Fibroblast of skin of scalp (primary cell): Measurements from ENCODE around the gene GUCY1A2. TPM values are rescaled to one million over a fixed set of nuclear protein-coding genes. Genes with fewer than 3 reads are reported as not detected.
A peak's percentile ranks its signal among the peaks of the same experiment; 100 is the strongest.
"Not testable (repeated sequence)": the region's sequence is repeated elsewhere in the genome, so short reads cannot be mapped to it uniquely, and the experiment has no call there.

Experiments used
- DNase-seq: peaks from one replicate; pipeline ENCODE4 v3.0.0-alpha.2; 2013
- polyA plus RNA-seq, 2 experiments: library from polyadenylated mRNA; unstranded; fragments of 120-200 nt; gene quantifications; one replicate each; pipeline ENCODE4 v1.2.1, GENCODE V29; 2013; ENCODE audit not compliant: insufficient read length in 2 of 2

The GUCY1A2 gene, protein sequence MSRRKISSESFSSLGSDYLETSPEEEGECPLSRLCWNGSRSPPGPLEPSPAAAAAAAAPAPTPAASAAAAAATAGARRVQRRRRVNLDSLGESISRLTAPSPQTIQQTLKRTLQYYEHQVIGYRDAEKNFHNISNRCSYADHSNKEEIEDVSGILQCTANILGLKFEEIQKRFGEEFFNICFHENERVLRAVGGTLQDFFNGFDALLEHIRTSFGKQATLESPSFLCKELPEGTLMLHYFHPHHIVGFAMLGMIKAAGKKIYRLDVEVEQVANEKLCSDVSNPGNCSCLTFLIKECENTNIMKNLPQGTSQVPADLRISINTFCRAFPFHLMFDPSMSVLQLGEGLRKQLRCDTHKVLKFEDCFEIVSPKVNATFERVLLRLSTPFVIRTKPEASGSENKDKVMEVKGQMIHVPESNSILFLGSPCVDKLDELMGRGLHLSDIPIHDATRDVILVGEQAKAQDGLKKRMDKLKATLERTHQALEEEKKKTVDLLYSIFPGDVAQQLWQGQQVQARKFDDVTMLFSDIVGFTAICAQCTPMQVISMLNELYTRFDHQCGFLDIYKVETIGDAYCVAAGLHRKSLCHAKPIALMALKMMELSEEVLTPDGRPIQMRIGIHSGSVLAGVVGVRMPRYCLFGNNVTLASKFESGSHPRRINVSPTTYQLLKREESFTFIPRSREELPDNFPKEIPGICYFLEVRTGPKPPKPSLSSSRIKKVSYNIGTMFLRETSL
- 0.99 TPM for polyA plus RNA-seq (2013, experiment 1 of 2; ENCODE audit: insufficient read length)
- polyA plus RNA-seq (2013, experiment 2 of 2; ENCODE audit: insufficient read length), result 1.4 TPM

GRCh38 chr11:107018219-107018901 lies at the start of gene GUCY1A2:
GUCY1A2 (minus strand) TSS chr11:107018476; CDS start chr11:107018055, 421 bp downstream.
- peak; percentile 46 for DNase-seq

GRCh38 chr11:107054391-107054790 lies 36.1 kb upstream of the GUCY1A2 start:
- no peak for DNase-seq

- DNase-seq, result not testable (repeated sequence)
These were observed 33.1 kb upstream of the GUCY1A2 start for GRCh38 chr11:107051332-107051731.

DNA sequence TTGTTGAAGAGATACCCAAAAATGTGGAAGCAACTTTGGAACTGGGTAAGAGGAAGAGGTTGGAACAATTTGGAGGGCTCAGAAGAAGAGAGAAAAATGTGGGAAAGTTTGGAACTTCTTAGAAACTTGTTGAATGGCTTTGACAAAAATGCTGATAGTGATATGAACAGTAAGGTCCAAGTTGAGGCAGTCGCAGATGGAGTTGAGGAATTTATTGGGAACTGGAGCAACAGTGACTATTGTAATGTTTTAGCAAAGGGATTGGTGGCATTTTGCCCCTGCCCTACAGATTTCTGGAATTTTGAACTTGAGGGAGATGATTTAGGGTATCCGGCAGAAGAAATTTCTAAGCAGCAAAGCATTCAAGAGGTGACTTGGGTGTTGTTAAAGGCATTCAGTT lies 32.6 kb upstream of the GUCY1A2 start:
- not testable (repeated sequence) for DNase-seq

DNA sequence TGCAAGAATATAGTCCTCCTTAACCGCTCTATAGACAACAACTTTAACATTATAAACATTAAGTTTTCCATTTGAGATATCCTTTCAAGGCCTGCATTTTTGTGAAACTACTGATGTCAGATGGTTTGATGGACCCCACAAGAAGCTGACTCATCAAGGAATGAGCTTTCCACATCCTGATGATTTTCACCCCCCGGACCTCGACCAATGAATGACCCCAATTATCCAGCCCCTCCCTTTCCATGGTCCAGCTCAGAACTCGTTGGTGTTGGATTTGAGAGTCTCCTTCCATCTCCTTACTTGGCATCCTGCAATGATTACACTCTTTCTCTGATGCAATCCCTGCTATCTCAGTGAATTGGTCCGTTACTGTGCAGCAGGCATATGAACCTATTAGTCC lies 31.8 kb upstream of the GUCY1A2 start:
- peak; percentile 55 for DNase-seq

DNA sequence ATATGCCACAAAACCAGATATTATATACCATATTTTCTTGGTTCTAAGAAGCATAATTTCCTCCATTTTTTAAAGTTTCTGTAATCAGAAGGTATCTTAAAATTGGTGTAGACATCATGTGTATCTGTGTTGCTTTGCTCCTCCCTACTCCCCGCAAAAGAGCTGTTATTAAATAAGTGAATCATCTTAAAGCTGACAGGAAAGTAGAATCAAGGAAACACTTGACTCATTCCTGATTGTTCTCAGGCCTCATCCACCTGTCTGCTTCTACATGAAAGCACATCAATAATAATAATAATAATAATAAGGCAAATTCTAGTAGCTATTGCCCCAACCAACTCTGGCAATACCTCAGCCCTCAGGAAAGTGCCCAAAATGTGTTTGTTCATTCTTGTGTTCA lies 26.2 kb upstream of the GUCY1A2 start:
- DNase-seq, result no peak

DNA sequence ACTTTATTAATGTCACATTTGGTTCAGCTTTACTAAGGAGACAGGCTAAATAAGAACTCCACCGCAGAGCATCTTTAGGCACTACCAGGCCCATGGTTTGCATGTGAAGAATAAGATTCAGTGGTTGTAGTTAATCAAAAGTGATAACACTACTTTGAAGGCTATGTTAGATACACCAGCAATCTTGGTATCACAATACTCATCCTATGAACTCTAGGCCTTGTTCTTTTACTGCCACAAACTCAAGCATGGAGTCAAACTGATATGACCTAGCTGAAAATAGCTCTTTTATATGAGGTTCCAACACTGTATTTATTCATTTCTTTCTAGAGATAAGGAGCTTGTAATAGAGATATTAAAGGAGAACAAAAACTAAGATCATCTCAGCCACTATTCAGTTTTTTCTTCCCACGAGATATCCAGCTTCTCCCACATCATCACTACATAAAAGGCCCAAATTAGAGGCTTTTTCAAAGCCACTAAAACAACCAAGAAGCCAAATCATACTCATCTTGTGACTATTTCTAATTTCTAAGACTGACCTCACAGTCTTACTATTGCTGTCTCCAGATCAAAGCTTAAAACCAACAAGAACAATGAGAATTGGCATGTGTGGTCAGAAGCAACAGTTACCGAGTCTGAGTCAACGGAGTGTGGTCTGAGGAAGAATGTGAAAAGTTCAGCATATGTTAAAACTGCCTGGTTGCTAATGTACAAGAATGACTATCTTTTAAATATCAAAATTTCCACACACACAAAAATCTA lies 25.1 kb upstream of the GUCY1A2 start:
- peak; percentile 97 for DNase-seq

DNA sequence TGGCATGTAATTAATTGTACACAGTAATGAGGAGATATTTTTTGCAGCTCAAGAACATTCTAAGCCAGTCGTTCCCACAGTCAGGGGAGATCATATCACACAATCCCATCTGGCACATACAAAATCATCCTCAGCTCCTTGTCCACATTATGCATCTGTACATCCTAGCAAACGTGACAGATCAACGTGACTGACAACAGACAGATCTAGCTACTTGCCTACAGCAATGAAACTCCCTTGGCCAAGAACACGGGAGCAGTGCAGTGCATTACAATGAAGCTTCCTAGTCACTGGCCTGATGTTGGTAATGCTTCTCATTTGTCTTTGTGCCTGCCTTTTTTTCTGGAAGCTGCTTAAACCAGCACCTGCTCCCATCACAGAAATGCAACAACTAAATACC lies 24.5 kb upstream of the GUCY1A2 start:
- DNase-seq, result no peak

DNA sequence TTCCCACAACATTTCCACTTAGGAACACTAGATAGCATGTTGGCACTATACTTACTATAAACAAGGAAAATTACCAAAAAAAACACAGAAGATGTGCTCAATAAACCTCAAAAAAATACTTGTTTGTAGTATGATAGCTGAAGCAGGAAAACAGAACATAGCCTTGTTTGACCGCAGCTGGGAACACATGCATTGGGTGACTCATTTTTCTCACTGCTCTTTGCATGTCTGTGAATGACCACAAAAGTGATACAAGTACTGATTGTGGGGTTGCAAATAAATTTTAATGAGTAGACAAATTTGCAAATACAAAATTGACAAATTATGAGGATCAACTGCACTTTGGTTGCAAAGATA lies 22.8 kb upstream of the GUCY1A2 start:
- peak; percentile 62 for DNase-seq

GRCh38 chr11:107040433-107041087 lies 22.3 kb upstream of the GUCY1A2 start:
- no peak for DNase-seq

DNA sequence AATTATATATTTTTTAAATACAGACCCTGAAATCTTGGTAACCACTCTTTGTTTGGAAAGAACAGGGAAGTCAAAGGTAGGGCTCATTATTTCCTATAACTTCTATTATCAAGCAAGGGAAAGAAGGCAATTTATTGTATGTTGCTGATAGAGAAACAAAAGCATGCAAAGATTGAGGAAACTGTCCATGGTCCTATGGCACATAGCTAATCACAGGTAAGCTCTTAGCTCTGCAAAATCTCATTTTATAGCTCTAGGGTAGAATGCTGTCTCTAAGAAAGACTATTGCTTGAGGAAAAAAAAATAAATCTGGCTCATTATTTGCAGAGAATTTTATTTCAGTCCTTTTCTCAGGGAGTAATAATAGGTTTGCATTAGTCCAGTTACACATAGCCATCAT lies 7.4 kb upstream of the GUCY1A2 start:
- no peak for DNase-seq

- DNase-seq, result no peak
These were observed 2.3 kb upstream of the GUCY1A2 start for GRCh38 chr11:107020594-107020993.

DNA sequence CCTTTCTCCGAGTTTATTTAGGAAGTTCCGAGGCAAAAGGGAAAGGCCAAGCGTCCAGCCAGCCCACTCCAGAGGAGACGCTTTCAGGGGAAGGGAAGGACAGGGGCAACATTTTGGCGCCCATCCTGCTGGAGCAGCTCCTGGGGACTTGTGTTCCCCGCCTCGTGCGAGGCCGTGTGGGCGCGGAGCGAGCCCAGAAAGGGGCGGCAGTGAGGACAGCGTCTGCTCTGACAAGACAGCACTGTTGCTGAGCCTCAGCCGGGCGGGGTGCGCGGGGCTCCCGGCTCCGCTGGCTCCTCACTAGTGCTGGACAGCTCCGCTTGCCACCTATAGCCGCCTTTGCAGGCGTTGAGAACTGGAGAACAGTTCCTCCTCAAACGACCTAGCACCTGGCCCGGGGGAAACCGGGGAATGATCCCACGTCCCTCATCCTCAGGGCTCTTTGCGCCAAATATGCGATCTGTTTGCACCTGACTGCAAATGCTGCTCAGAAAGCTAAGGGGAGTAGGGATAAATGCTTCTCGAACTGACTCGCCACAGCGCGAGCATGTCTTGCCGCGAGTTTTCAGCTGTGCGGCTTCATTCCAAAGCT lies 722 bp upstream of the GUCY1A2 start:
- DNase-seq, result peak; percentile 78

- peak; percentile 72 for DNase-seq
These were observed 650 bp downstream of the GUCY1A2 start for GRCh38 chr11:107017433-107018218.

- no peak for DNase-seq
These were observed 1.2 kb downstream of the GUCY1A2 start for GRCh38 chr11:107017104-107017432.

DNA sequence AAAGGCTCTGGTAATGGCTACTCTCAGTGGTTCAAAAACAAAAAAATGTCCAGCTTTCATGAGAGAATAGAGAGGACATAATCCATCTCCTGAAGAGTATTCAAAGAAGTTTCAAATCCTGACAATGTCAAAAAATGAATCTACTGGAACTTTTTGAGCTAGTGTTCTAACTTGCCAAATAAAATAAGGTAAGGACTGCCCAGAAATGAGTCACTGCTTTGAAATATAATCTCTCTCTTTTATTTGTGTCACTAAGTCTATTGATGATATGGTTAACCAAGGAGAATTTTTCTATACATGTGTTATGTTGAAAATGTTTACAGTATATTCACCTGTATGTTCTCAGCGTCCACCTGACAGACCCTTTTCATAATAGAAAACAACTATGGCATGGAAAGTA lies 3.4 kb downstream of the GUCY1A2 start:
- no peak for DNase-seq

DNA sequence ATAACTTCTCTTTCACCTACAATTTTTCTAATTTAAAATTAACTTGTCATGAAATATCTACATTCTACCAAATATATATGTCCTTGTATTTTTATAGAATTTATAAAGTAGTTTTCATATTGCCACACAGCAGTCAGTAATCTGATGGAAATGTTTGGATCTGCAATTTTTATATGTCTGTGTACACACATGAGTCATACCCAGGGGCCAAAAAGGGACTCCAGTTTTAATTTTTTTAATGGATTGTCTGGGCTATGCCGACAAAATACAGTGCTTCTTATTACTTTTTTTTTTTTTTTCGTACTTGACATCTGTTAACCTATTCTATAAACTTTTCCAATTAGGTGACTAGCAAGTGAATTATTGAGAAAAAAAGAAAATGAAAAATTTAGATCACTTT lies 6.3 kb downstream of the GUCY1A2 start:
- DNase-seq, result no peak

DNA sequence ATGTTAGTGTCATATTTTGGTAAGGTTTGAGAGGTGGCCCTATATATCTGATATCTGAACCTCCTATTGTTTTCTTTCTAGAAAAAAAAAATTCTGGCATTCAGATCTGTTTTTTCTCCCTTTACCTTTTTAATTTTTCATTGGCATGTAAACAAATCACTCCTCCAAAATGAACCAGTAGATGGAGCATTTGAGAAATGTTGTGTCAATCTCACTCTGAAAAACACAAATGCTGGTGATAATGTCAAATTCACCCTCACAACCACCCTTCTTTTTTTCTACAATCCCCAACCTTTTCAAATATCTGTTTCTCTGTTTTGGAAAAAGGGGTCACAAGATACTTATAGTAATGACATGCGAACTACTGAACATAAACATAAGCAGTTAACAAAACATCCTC lies 9.1 kb downstream of the GUCY1A2 start:
- no peak for DNase-seq

GRCh38 chr11:107006076-107006833 lies 12.0 kb downstream of the GUCY1A2 start:
- no peak for DNase-seq

DNA sequence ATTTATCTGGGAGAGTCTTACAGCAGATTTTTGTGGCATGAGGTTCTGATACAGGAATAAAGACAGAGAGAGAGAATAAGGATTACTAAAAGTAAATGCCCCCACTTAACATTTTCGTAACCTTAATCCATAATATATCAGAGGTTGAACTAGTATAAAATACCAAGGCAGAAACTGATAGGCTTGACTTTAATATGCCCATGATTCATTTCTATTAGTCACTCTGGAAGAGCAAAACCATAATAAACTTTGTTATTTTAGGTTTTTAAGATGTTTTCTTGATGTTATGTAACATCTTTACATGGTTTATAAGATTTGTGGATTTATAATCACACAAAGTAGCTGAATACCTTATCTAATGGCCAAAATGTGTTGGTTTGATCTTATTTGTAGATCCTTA lies 19.1 kb downstream of the GUCY1A2 start:
- peak; percentile 27 for DNase-seq
